Activated T-cell treated with anti-CD3 and anti-CD28 coated beads, Interleukin-2, amount 50 U/mL, for 4 hours (primary cell): ENCODE data around the gene CTCF. TPM values are rescaled to one million over a fixed set of nuclear protein-coding genes. Genes with fewer than 3 reads are reported as not detected.

Experiments used
- ATAC-seq, 2 donors: fragments of 200-7000 bp; cut with Tn5 transposase; one replicate each; pipeline ENCODE4 v1.10.0; 2021
- DNase-seq: peaks from one replicate; pipeline ENCODE4 v3.0.0-alpha.2; 2020
- H3K27me3 Mint-ChIP-seq: one replicate; pipeline ENCODE4 v1.8.0; 2021; ENCODE audit warnings: low read depth, mixed read lengths
- H3K36me3 Mint-ChIP-seq: one replicate; pipeline ENCODE4 v1.8.0; 2022; ENCODE audit warnings: mixed read lengths; ENCODE audit not compliant: insufficient read depth
- H3K4me1 Mint-ChIP-seq: one replicate; pipeline ENCODE4 v1.8.0; 2021; ENCODE audit warnings: low read depth, mixed read lengths
- H3K4me3 Mint-ChIP-seq: one replicate; pipeline ENCODE4 v1.8.0; 2021; ENCODE audit warnings: mild to moderate bottlenecking, moderate library complexity, mixed read lengths
- H3K9me3 Mint-ChIP-seq: one replicate; pipeline ENCODE4 v1.8.0; 2021; ENCODE audit warnings: mixed read lengths
- total RNA-seq, 3 donors: library from RNA; stranded (reverse); gene quantifications; one replicate each; pipeline ENCODE4 v1.2.1, GENCODE V29; 2021

The CTCF gene
- total RNA-seq, 3 donors from 2014 or later, result 53.7 to 59.3 (median 54.0) TPM

- ATAC-seq (no peak), DNase-seq (no peak)
- peaks cover 9% of the 10 kb centered on the region for H3K4me1 Mint-ChIP-seq
- no peak overlapping the region for H3K4me3 Mint-ChIP-seq
- H3K36me3 Mint-ChIP-seq, result no peaks in the 10 kb centered on the region
- no peaks in the 10 kb centered on the region for H3K27me3 Mint-ChIP-seq
- no peaks in the 10 kb centered on the region for H3K9me3 Mint-ChIP-seq
These were observed 17.4 kb downstream of the CTCF start for GRCh38 chr16:67579686-67580085.

GRCh38 chr16:67580202-67580601, 17.9 kb downstream of the CTCF start:
- DNase-seq (no peak), ATAC-seq (no peak)
- H3K36me3 Mint-ChIP-seq, result no peaks in the 10 kb centered on the region
- peaks cover 13% of the 10 kb centered on the region for H3K4me1 Mint-ChIP-seq
- no peaks in the 10 kb centered on the region for H3K9me3 Mint-ChIP-seq
- no peaks in the 10 kb centered on the region for H3K27me3 Mint-ChIP-seq
- H3K4me3 Mint-ChIP-seq, result no peak overlapping the region

- H3K4me3 Mint-ChIP-seq, result no peak overlapping the region
- peaks cover 30% of the 10 kb centered on the region for H3K4me1 Mint-ChIP-seq
- ATAC-seq (no peak), DNase-seq (no peak)
- H3K36me3 Mint-ChIP-seq, result peaks cover 4% of the 10 kb centered on the region
- H3K27me3 Mint-ChIP-seq, result no peaks in the 10 kb centered on the region
- H3K9me3 Mint-ChIP-seq, result no peaks in the 10 kb centered on the region
These were observed 31.0 kb downstream of the CTCF start for GRCh38 chr16:67593288-67593687.

- no peak overlapping the region for H3K4me3 Mint-ChIP-seq
- peaks cover 3% of the 10 kb centered on the region for H3K36me3 Mint-ChIP-seq
- no peak for DNase-seq
- H3K9me3 Mint-ChIP-seq, result no peaks in the 10 kb centered on the region
- peaks cover 29% of the 10 kb centered on the region for H3K4me1 Mint-ChIP-seq
- H3K27me3 Mint-ChIP-seq, result no peaks in the 10 kb centered on the region
- no peak for ATAC-seq
These were observed 31.4 kb downstream of the CTCF start for GRCh38 chr16:67593701-67594100.

- no peak overlapping the region for H3K4me3 Mint-ChIP-seq
- H3K36me3 Mint-ChIP-seq, result peaks cover 3% of the 10 kb centered on the region
- no peak for DNase-seq
- H3K27me3 Mint-ChIP-seq, result no peaks in the 10 kb centered on the region
- ATAC-seq, result no peak
- no peaks in the 10 kb centered on the region for H3K9me3 Mint-ChIP-seq
- H3K4me1 Mint-ChIP-seq, result peaks cover 31% of the 10 kb centered on the region
These were observed 32.1 kb downstream of the CTCF start for GRCh38 chr16:67594256-67594915.

- Mint-ChIP-seq H3K36me3 (peaks cover 3% of the 10 kb centered on the region), H3K4me3 (no peak overlapping the region), H3K9me3 (no peaks in the 10 kb centered on the region), H3K27me3 (no peaks in the 10 kb centered on the region), H3K4me1 (peaks cover 35% of the 10 kb centered on the region)
- DNase-seq (no peak), ATAC-seq (peak in 1 of 2 donors; percentile 69)
These were observed 32.6 kb downstream of the CTCF start for GRCh38 chr16:67594956-67595355.

GRCh38 chr16:67598527-67598926, 36.2 kb downstream of the CTCF start:
- H3K36me3 Mint-ChIP-seq, result peaks cover 1% of the 10 kb centered on the region
- DNase-seq (no peak), ATAC-seq (no peak)
- no peaks in the 10 kb centered on the region for H3K27me3 Mint-ChIP-seq
- peaks cover 36% of the 10 kb centered on the region for H3K4me1 Mint-ChIP-seq
- no peaks in the 10 kb centered on the region for H3K9me3 Mint-ChIP-seq
- H3K4me3 Mint-ChIP-seq, result no peak overlapping the region

GRCh38 chr16:67605641-67606040, 43.3 kb downstream of the CTCF start:
- H3K9me3 Mint-ChIP-seq, result no peaks in the 10 kb centered on the region
- no peak overlapping the region for H3K4me3 Mint-ChIP-seq
- no peaks in the 10 kb centered on the region for H3K27me3 Mint-ChIP-seq
- ATAC-seq (no peak), DNase-seq (no peak)
- no peaks in the 10 kb centered on the region for H3K36me3 Mint-ChIP-seq
- H3K4me1 Mint-ChIP-seq, result peaks cover 24% of the 10 kb centered on the region

- DNase-seq (no peak), ATAC-seq (no peak)
- H3K4me3 Mint-ChIP-seq, result no peak overlapping the region
- H3K27me3 Mint-ChIP-seq, result no peaks in the 10 kb centered on the region
- peaks cover 6% of the 10 kb centered on the region for H3K36me3 Mint-ChIP-seq
- no peaks in the 10 kb centered on the region for H3K9me3 Mint-ChIP-seq
- H3K4me1 Mint-ChIP-seq, result peaks cover 17% of the 10 kb centered on the region
These were observed 44.3 kb downstream of the CTCF start for GRCh38 chr16:67606632-67607031.

GRCh38 chr16:67608364-67608763, 46.0 kb downstream of the CTCF start:
- no peak overlapping the region for H3K4me3 Mint-ChIP-seq
- no peaks in the 10 kb centered on the region for H3K27me3 Mint-ChIP-seq
- no peaks in the 10 kb centered on the region for H3K9me3 Mint-ChIP-seq
- peaks cover 16% of the 10 kb centered on the region for H3K4me1 Mint-ChIP-seq
- H3K36me3 Mint-ChIP-seq, result peaks cover 11% of the 10 kb centered on the region
- DNase-seq, result no peak
- ATAC-seq, result peak; percentile 72 to 73

GRCh38 chr16:67613808-67614207, 51.5 kb downstream of the CTCF start:
- no peaks in the 10 kb centered on the region for H3K27me3 Mint-ChIP-seq
- H3K4me3 Mint-ChIP-seq, result no peak overlapping the region
- DNase-seq, result no peak
- no peaks in the 10 kb centered on the region for H3K9me3 Mint-ChIP-seq
- H3K36me3 Mint-ChIP-seq, result peaks cover 24% of the 10 kb centered on the region
- H3K4me1 Mint-ChIP-seq, result no peaks in the 10 kb centered on the region
- ATAC-seq, result no peak

GRCh38 chr16:67628216-67628615, 65.9 kb downstream of the CTCF start:
- H3K4me3 Mint-ChIP-seq, result no peak overlapping the region
- H3K27me3 Mint-ChIP-seq, result no peaks in the 10 kb centered on the region
- no peaks in the 10 kb centered on the region for H3K9me3 Mint-ChIP-seq
- no peaks in the 10 kb centered on the region for H3K4me1 Mint-ChIP-seq
- DNase-seq (no peak), ATAC-seq (no peak)
- peaks cover 31% of the 10 kb centered on the region for H3K36me3 Mint-ChIP-seq

- H3K4me1 Mint-ChIP-seq, result no peaks in the 10 kb centered on the region
These were observed 70.3 kb downstream of the CTCF start for GRCh38 chr16:67632415-67633172.

GRCh38 chr16:67636713-67637112, 74.4 kb downstream of the CTCF start:
- Mint-ChIP-seq H3K36me3 (peaks cover 16% of the 10 kb centered on the region), H3K4me1 (no peaks in the 10 kb centered on the region), H3K27me3 (no peaks in the 10 kb centered on the region), H3K9me3 (no peaks in the 10 kb centered on the region), H3K4me3 (no peak overlapping the region)
- ATAC-seq (no peak), DNase-seq (no peak)

More at GRCh38 chr16:67632415-67633172, 70.3 kb downstream of the CTCF start:
- Mint-ChIP-seq H3K27me3 (no peaks in the 10 kb centered on the region), H3K36me3 (peaks cover 27% of the 10 kb centered on the region), H3K4me3 (no peak overlapping the region), H3K9me3 (no peaks in the 10 kb centered on the region)
- DNase-seq (no peak), ATAC-seq (no peak)

GRCh38 chr16:67637625-67638024, 75.3 kb downstream of the CTCF start:
- Mint-ChIP-seq H3K9me3 (no peaks in the 10 kb centered on the region), H3K36me3 (peaks cover 14% of the 10 kb centered on the region), H3K4me3 (no peak overlapping the region), H3K4me1 (no peaks in the 10 kb centered on the region), H3K27me3 (no peaks in the 10 kb centered on the region)
- ATAC-seq (no peak), DNase-seq (no peak)
